Measurements from ENCODE around the gene KIRREL3. TPM values are rescaled to one million over a fixed set of nuclear protein-coding genes. Genes with fewer than 3 reads are reported as not detected.

The KIRREL3 gene
- total and polyA plus RNA-seq, 2 of the 4 experiments (the other 2 are of a cell fraction): 10.9 to 15.9 TPM

DNA sequence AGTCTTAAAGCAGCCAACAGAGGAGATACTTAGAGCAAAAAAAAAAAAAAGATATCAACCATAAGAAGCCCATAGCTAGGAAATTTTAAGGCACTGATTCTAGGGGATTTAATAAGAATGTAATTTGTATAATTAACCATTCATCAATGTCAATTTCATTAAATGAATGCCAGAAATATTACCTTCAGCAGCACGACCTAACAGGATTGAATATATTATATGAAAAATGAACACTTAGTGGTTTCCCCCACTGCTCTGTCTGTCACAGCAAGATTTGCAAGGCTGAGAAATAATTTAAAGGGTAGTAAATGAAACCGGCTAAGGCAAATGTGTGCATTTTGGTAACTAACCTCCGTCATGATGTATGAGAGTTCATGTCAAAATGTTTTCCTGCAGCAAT lies 319.9 kb downstream of the KIRREL3 start:
- in situ Hi-C loops (cut with MboI; ENCODE audit: low sequenced_read_pairs): no loop called here
- H3K4ac ChIP-seq (ENCODE audit: low read depth, low read length): no peak overlapping the region
- TF ChIP-seq CEBPB (IDR thresholded peaks at IDR 0.05; ENCODE audit: low read depth, low read length) (no peak), RFX5 (IDR thresholded peaks at IDR 0.05; ENCODE audit: low read depth, low read length) (no peak), RAD21 (IDR thresholded peaks at IDR 0.05; ENCODE audit: low read length) (no peak)

More for the DNA sequence above, 319.9 kb downstream of the KIRREL3 start:
- ATAC-seq (ENCODE audit: low read depth): no peak
- H3K4me1 ChIP-seq (ENCODE audit: control insufficient read depth, insufficient read depth, low read length): no peaks in the 10 kb centered on the region
- no peak overlapping the region for H4K91ac ChIP-seq (ENCODE audit: insufficient read depth, low read depth, low read length)
- H3K27ac ChIP-seq (ENCODE audit: insufficient read depth, low read length): no peak overlapping the region
- intact Hi-C loops (cut with micrococcal nuclease) (no loop called here), dilution Hi-C loops (cut with HindIII; ENCODE audit: low sequenced_read_pairs, unreplicated experiment) (no loop called here)
- H4K5ac ChIP-seq (ENCODE audit: low read depth, low read length): no peak overlapping the region
- no TSS peak for BruUV-seq (replicated peaks)
- no peak overlapping the region for H2AK5ac ChIP-seq (ENCODE audit: low read depth, low read length)
- WGBS, 2 experiments (ENCODE audit: extremely low coverage in 2 of 2, insufficient read length in 1 of 2): 85% methylated on average over 2 of the region's 3 CpGs; no CpG with 5 or more reads in 1 of the 2 experiments
- H2BK20ac ChIP-seq (ENCODE audit: low read depth, low read length): no peak overlapping the region
- no peaks in the 10 kb centered on the region for H4K20me1 ChIP-seq (ENCODE audit: insufficient read depth, low read length)
- no peak overlapping the region for H2AK9ac ChIP-seq (replicated peaks; ENCODE audit: low read depth, low read length, poor library complexity)
- no peak overlapping the region for H4K8ac ChIP-seq (ENCODE audit: low read depth in 2 of 2, low read length in 2 of 2)
- H2BK120ac ChIP-seq (ENCODE audit: low read depth, low read length): no peak overlapping the region
- H2AFZ ChIP-seq (replicated peaks; ENCODE audit: low read length, poor library complexity): no peak overlapping the region
- H3K4me3 ChIP-seq (ENCODE audit: insufficient read depth, low read depth, low read length): no peak overlapping the region
- no peak overlapping the region for H2BK15ac ChIP-seq (ENCODE audit: low read depth, low read length)
- H3K23ac ChIP-seq (ENCODE audit: low read depth, low read length): no peak overlapping the region
- POLR2A ChIA-PET (ENCODE audit: unreplicated experiment): interaction anchor here (0.6 kb wide), 1 partner anchor 689 kb away, joined by 9 read pairs; no protein-coding TSS in a partner anchor
- no peak overlapping the region for H2BK5ac ChIP-seq (ENCODE audit: low read depth, low read length, poor library complexity, severe bottlenecking)
- H3K9ac ChIP-seq (ENCODE audit: low read depth, low read length): no peak overlapping the region
- no peak overlapping the region for H3K4me2 ChIP-seq (ENCODE audit: low read depth, low read length)
- H3K9me3 ChIP-seq (ENCODE audit: control insufficient read depth, insufficient read depth, low read length): no peaks in the 10 kb centered on the region
- CTCF ChIA-PET: no interaction called here
- DNase-seq: no peak
- no peaks in the 10 kb centered on the region for H3K9me1 ChIP-seq (ENCODE audit: insufficient read depth, low read length)
- H3K18ac ChIP-seq (ENCODE audit: low read depth, low read length): no peak overlapping the region
- no peaks in the 10 kb centered on the region for H3K79me1 ChIP-seq (ENCODE audit: low read depth in 1 of 2, low read length in 2 of 2)
- H3K27me3 ChIP-seq (ENCODE audit: control insufficient read depth, insufficient read depth, low read length): no peaks in the 10 kb centered on the region
- no peak overlapping the region for H3K14ac ChIP-seq (replicated peaks; ENCODE audit: low read depth, low read length)
- no peaks in the 10 kb centered on the region for H3K36me3 ChIP-seq (ENCODE audit: control insufficient read depth, insufficient read depth, low read length)
- H3K56ac ChIP-seq (ENCODE audit: extremely low read depth, insufficient read depth, low read length): no peak overlapping the region

Data from IMR-90 (cell line).